ENCODE measurements around the gene KRT15.

The KRT15 gene

DNA sequence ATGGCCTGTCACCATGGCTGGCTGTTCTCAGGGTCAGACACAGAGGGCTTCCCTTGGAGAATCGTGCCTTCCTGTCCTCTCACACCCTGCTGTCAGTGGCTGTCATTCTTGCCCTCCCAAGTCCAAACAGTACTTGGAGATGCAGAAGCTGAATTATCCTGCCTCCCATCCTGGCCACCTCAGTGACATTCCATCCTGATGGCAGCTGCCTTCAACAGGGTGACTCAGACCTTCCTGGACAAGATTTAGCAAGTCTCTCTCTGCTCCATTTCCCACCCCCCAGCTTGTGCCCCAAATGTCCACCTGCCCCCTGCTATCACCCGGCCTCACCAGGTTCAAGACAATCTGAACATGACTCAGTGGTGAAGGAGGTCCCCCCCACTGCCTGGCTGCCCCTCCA lies 24.2 kb downstream of the KRT15 start:
- TF ChIP-seq, protein P1, sequence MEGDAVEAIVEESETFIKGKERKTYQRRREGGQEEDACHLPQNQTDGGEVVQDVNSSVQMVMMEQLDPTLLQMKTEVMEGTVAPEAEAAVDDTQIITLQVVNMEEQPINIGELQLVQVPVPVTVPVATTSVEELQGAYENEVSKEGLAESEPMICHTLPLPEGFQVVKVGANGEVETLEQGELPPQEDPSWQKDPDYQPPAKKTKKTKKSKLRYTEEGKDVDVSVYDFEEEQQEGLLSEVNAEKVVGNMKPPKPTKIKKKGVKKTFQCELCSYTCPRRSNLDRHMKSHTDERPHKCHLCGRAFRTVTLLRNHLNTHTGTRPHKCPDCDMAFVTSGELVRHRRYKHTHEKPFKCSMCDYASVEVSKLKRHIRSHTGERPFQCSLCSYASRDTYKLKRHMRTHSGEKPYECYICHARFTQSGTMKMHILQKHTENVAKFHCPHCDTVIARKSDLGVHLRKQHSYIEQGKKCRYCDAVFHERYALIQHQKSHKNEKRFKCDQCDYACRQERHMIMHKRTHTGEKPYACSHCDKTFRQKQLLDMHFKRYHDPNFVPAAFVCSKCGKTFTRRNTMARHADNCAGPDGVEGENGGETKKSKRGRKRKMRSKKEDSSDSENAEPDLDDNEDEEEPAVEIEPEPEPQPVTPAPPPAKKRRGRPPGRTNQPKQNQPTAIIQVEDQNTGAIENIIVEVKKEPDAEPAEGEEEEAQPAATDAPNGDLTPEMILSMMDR (IDR thresholded peaks at IDR 0.05; ENCODE audit: insufficient read depth, missing control alignments): no peak
- DNase-seq (ENCODE audit: insufficient read length, low spot score): no peak
- FAIRE-seq: no peak

DNA sequence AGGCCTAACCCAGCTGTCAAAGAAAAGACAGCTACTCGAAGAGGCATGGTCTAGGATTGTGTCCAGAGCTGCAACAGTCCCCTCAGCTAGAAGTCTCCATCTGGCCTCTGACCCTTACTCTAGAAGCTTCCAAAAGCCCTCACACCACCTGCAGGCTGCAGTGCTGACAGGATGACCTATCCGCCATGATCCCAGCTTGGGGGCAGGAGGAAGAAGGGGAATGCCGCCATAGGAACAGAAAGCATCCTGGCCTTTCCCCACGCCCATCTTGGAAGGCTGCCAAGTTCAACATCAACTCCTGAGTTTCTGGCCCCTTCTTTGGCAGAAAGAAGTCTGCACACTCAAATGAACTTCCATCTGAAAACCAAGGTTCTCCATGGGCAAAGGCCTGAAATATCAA lies 25.9 kb downstream of the KRT15 start:
- no peak for FAIRE-seq
- DNase-seq (ENCODE audit: insufficient read length, low spot score): no peak
- TF ChIP-seq, protein P1 (IDR thresholded peaks at IDR 0.05; ENCODE audit: insufficient read depth, missing control alignments): no peak

DNA sequence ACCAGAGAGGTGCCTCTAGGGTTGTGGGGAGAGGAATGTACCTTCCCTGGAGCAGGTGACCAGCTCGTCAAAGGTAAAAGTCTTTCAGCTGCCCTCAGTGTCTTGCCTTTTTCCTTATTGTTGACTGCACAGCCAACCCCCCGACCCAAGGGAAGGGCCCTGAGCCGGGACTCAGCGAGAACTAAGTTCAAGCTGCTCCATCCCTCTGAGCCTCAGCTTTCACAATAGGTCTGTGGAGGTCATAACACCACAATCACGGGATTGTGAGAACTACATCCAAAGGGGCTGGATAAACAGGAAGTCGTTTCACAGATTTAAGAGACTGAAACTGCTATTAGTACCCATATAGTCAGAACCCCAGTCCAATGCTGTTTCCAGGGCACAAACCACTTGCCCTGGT lies 26.3 kb downstream of the KRT15 start:
- DNase-seq (ENCODE audit: insufficient read length, low spot score): no peak
- no peak for FAIRE-seq
- TF ChIP-seq, protein P1 (IDR thresholded peaks at IDR 0.05; ENCODE audit: insufficient read depth, missing control alignments): no peak

DNA sequence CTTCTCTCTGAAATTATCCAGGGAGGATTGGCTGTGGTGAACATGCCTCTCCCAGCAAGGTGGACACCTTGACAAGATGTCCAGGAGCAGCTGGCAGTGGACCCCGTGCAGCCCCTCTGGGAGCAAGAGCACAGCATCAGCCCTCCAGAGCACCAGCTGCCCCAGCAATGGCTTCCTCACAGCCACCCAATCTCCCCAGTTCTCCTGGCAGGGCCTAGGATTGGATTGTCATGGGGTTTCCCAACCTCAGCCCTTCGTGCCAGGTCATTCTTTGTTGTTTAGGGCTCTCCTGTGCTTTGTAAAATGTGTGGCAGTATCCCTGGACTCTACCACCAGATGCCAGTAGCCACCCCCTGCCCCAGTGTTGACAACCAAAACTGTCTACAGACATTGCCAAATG lies 27.2 kb downstream of the KRT15 start:
- DNase-seq (ENCODE audit: insufficient read length, low spot score): no peak
- TF ChIP-seq, protein P1 (IDR thresholded peaks at IDR 0.05; ENCODE audit: insufficient read depth, missing control alignments): no peak
- FAIRE-seq: no peak

DNA sequence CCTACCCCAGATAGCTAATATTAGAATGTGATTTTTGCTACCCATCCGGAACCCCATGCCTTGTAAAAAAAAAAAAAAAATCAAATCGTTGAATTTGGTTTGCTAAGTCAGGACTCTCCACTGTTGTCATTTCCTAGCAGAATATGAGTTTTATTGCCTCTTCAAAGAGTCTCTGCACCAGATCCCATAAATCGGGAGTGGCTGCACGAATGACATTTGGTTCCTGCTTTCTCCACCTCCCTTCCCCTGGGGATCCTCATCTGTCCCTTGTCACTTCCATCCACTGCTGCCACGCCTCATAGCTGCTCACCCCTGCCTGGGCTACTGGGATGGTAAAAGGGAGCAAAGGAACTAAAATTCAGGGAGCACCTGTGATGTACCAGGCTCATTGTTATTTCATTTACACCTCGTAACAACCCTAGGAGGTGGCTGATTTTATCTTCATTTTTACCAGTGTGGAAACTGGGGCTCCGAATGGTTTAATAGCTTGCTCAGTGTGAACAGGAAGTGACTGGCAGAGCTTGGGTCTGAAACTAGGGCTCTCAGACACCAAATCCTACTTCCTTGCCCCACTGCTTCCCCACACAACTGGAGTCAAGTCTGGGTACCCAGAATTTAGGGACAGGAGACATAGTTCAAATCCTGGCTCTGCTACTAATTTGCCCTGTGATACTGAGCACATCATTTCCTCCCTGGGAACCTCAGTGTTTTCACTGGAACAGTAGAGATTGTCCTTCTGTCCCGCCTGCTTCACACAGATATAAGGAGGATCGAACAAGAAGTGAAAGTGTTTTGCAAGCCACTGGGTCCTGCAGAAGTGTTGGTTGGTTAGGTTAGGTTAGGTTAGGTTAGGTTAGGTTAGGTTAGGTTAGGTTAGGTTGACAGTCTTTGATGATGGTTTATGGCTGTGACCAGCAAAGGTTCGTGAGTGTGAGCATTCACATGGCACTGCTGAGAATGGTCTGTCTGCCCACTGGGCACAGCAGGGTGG lies 28.4 kb downstream of the KRT15 start:
- DNase-seq (ENCODE audit: insufficient read length, low spot score) (no peak), FAIRE-seq (no peak)
- TF ChIP-seq, protein P1 (IDR thresholded peaks at IDR 0.05; ENCODE audit: insufficient read depth, missing control alignments): no peak

DNA sequence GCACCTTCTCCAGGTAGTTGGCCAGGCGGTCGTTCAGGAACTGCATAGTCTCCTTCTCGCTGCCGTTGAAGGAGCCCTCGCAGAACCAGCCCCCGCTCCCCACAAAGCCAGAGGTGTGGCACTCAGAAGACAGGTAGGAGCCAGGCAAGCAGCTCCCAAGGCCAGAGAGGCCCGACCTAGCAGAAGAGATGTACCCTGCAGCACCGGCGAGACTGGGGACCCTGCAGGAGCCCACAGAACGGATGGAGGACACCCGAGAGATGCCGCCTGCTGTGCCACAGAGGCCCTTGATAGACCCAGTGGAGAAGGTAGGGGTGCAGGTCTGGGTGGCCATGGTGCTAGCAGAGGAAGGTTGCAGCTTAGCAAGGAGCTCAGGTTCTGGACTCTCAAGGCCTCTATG lies 29.2 kb downstream of the KRT15 start, which contains the start of gene KRT36:
KRT36 (minus strand) TSS at position 380 of the 400 bp plus-strand sequence; CDS start at position 334, 46 bp downstream.
- TF ChIP-seq, protein P1 (IDR thresholded peaks at IDR 0.05; ENCODE audit: insufficient read depth, missing control alignments): no peak
- FAIRE-seq (no peak), DNase-seq (ENCODE audit: insufficient read length, low spot score) (no peak)

Measured in D721Med (cell line).